Left lung (tissue), 10 donors: ENCODE data around the gene C19orf12. TPM values are rescaled to one million over a fixed set of nuclear protein-coding genes. Genes with fewer than 3 reads are reported as not detected.

Source experiments
- ATAC-seq: fragments of 200-7000 bp; cut with Tn5 transposase; one replicate; pipeline ENCODE4 v1.9.1; 2020; ENCODE audit warnings: moderate library complexity
- DNase-seq, 4 donors: peaks; one replicate each; pipeline ENCODE4 v3.0.0-alpha.2; 2013 to 2020
- H3K27ac ChIP-seq, 2 donors: fragments of 200-600 bp; sonication (generic) in 1 of 2; one replicate each; pipeline versions ENCODE4 v1.5.0 to v1.8.0; 2020 to 2021
- H3K27me3 ChIP-seq, 2 donors: fragments of 200-600 bp; sonication (generic) in 1 of 2; one replicate each; pipeline versions ENCODE4 v1.5.0 to v1.8.0; 2020 to 2021
- H3K36me3 ChIP-seq, 2 donors: fragments of 200-600 bp; sonication (generic) in 1 of 2; one replicate each; pipeline versions ENCODE4 v1.5.0 to v1.8.0; 2020 to 2021
- H3K4me1 ChIP-seq, 2 donors: fragments of 200-600 bp; one replicate each; pipeline ENCODE4 v1.8.0; 2021
- H3K4me3 ChIP-seq, 2 donors: fragments of 200-600 bp; sonication (generic) in 1 of 2; one replicate each; pipeline versions ENCODE4 v1.5.0 to v1.8.0; 2020 to 2021; ENCODE audit warnings: mild to moderate bottlenecking in 1 of 2
- H3K9me3 ChIP-seq, 2 donors: fragments of 200-600 bp; sonication (generic) in 1 of 2; one replicate each; pipeline versions ENCODE4 v1.5.0 to v1.8.0; 2020 to 2021
- CTCF ChIP-seq, 2 donors: fragments of 200-600 bp; sonication (generic) in 1 of 2; IDR thresholded peaks; one replicate each; pipeline versions ENCODE4 v1.5.0 to v1.8.0; 2021; ENCODE audit warnings: antibody characterized with exemption in 2 of 2
- intact Hi-C, 2 donors: fragments of 100-400 bp; cut with DNase I; formaldehyde crosslinking; loops; one replicate each; pipeline versions ENCODE4 v1.11.2 to v1.14.2; 2022
- polyA plus RNA-seq, 6 donors: library from polyadenylated mRNA; unstranded; fragments of 120-200 nt; gene quantifications; one replicate each; pipeline ENCODE4 v1.2.1, GENCODE V29; 2013; ENCODE audit not compliant: insufficient read length in 6 of 6
- total RNA-seq, 2 donors: library from RNA; stranded (reverse); fragmentation: NEBNext Ultra II Directional; extraction: Animal tissue kit (Norgen Biotek cat#: 25700); gene quantifications; one replicate each; pipeline ENCODE4 v1.2.1, GENCODE V29; 2021
- donor health status: DM: no; HTN: yes; CAD: no.
- donor health status: DM: no; HTN: no; CAD: no.

Gene C19orf12
- total and polyA plus RNA-seq, 8 donors = 18.6 to 25.6 (median 21.7) TPM

- H3K36me3 ChIP-seq = no peaks in the 10 kb centered on the region
- H3K27ac ChIP-seq = no peak overlapping the region
- DNase-seq (peak in 1 of 4 donors; percentile 41), ATAC-seq (no peak)
- H3K4me1 ChIP-seq = no peaks in the 10 kb centered on the region
- H3K9me3 ChIP-seq = peaks cover 0 to 10% of the 10 kb centered on the region in 2 donors
- no peak overlapping the region for H3K4me3 ChIP-seq
- no peaks in the 10 kb centered on the region for H3K27me3 ChIP-seq
- intact Hi-C loops = no loop called here
- no peak for TF ChIP-seq CTCF (IDR thresholded peaks at IDR 0.05)
Observed at GRCh38 chr19:29694161-29694560, 20.9 kb downstream of the C19orf12 start.

DNA sequence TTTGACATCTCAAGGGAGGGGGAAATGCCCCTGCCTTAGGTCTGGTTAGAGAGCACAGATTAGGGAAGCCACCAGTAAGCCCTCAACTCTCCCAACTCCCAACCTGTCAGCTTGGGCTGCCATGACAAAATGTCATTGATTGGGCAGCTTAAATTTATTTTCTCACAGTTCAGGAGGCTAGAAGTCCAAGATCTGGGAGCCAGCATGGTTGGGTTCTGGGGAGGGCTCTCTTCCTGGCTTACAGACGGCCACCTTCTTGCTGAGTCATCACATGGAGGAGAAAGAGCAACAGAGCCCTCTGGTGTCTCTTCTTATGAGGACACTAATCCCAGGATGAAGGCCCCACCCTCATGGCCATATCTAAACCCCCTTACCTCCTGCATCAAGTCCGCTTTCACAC, 24.2 kb downstream of the C19orf12 start:
- H3K4me1 ChIP-seq = no peaks in the 10 kb centered on the region
- ATAC-seq (peak; percentile 25), DNase-seq (no peak)
- no peaks in the 10 kb centered on the region for H3K36me3 ChIP-seq
- H3K9me3 ChIP-seq = peaks cover 0 to 10% of the 10 kb centered on the region in 2 donors
- peak in 1 of 2 donors; percentile 38 for TF ChIP-seq CTCF (IDR thresholded peaks at IDR 0.05)
- intact Hi-C loops = no loop called here
- no peak overlapping the region for H3K4me3 ChIP-seq
- no peaks in the 10 kb centered on the region for H3K27me3 ChIP-seq
- no peak overlapping the region for H3K27ac ChIP-seq

- H3K27ac ChIP-seq = peak overlapping the region in 1 of 2 donors; percentile 48
- TF ChIP-seq CTCF (IDR thresholded peaks at IDR 0.05) = no peak
Observed at GRCh38 chr19:29687897-29688728, 26.9 kb downstream of the C19orf12 start.

GRCh38 chr19:29687244-29687896, 27.7 kb downstream of the C19orf12 start:
- no peak overlapping the region for H3K4me3 ChIP-seq
- H3K27me3 ChIP-seq = no peaks in the 10 kb centered on the region
- DNase-seq (peak in 2 of 4 donors; percentile 65 to 70), ATAC-seq (peak; percentile 82)
- no peaks in the 10 kb centered on the region for H3K4me1 ChIP-seq
- H3K27ac ChIP-seq = peak overlapping the region in 1 of 2 donors; percentile 75
- H3K9me3 ChIP-seq = peaks cover 0 to 10% of the 10 kb centered on the region in 2 donors
- TF ChIP-seq CTCF (IDR thresholded peaks at IDR 0.05) = no peak
- intact Hi-C loops = no loop called here
- H3K36me3 ChIP-seq = no peaks in the 10 kb centered on the region

More at GRCh38 chr19:29687897-29688728, 26.9 kb downstream of the C19orf12 start:
- intact Hi-C loops = no loop called here
- peaks cover 0 to 10% of the 10 kb centered on the region in 2 donors for H3K9me3 ChIP-seq
- DNase-seq (peak in 1 of 4 donors; percentile 6), ATAC-seq (no peak)
- no peaks in the 10 kb centered on the region for H3K27me3 ChIP-seq
- no peaks in the 10 kb centered on the region for H3K36me3 ChIP-seq
- H3K4me1 ChIP-seq = no peaks in the 10 kb centered on the region
- no peak overlapping the region for H3K4me3 ChIP-seq

DNA sequence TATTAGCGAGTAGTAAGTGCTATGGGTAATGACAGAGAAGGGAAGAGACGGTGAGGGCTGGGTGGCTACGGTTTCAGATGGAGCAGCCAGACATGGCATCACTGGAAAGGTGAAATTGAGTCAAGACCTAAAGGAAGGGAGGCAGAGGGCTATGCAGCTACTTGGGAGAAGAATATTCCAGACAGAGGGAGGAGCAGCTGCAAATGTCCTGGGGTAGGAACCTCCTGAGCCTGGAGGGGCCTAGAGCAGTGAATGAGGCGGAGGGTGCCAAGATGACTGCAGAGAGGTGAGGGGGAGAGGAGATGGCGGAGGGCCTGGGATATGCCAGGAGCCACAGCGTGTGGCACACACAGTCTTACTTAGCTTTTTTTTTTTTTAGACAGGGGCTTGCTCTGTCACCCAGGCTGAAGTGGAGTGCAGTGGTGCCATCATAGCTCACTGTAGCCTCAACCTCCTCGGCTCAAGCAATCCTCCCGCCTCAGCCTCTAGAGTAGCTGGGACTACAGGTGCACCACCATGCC, 28.7 kb downstream of the C19orf12 start:
- ATAC-seq = no peak
- peaks cover 0 to 10% of the 10 kb centered on the region in 2 donors for H3K9me3 ChIP-seq
- no peaks in the 10 kb centered on the region for H3K36me3 ChIP-seq
- TF ChIP-seq CTCF (IDR thresholded peaks at IDR 0.05) = no peak
- H3K27me3 ChIP-seq = no peaks in the 10 kb centered on the region
- H3K4me3 ChIP-seq = no peak overlapping the region
- H3K27ac ChIP-seq = no peak overlapping the region
- DNase-seq = no peak
- peaks cover 4 to 5% of the 10 kb centered on the region in 2 donors for H3K4me1 ChIP-seq
- intact Hi-C loops = no loop called here
